ENCODE measurements around the gene FAM120B.

FAM120B gene

GRCh38 chr6:170270984-170271593 lies 35.5 kb upstream of the FAM120B start:
- DNase-seq (ENCODE audit: low read depth, low spot score): no peak
- H3K27ac ChIP-seq: no peak overlapping the region

- DNase-seq (ENCODE audit: low read depth, low spot score): no peak
- no peak overlapping the region for H3K27ac ChIP-seq
Measured at GRCh38 chr6:170271771-170272314, 34.7 kb upstream of the FAM120B start.

GRCh38 chr6:170272341-170273065 lies 34.1 kb upstream of the FAM120B start:
- DNase-seq (ENCODE audit: low read depth, low spot score): no peak
- H3K27ac ChIP-seq: no peak overlapping the region

- H3K27ac ChIP-seq: no peak overlapping the region
- DNase-seq (ENCODE audit: low read depth, low spot score): no peak
Measured at GRCh38 chr6:170273191-170273590, 33.4 kb upstream of the FAM120B start.

- no peak for DNase-seq (ENCODE audit: low read depth, low spot score)
- H3K27ac ChIP-seq: no peak overlapping the region
Measured at GRCh38 chr6:170273681-170274080, 32.9 kb upstream of the FAM120B start.

GRCh38 chr6:170274713-170275560 lies 31.6 kb upstream of the FAM120B start:
- H3K27ac ChIP-seq: no peak overlapping the region
- DNase-seq (ENCODE audit: low read depth, low spot score): no peak

- no peak for DNase-seq (ENCODE audit: low read depth, low spot score)
- no peak overlapping the region for H3K27ac ChIP-seq
Measured at GRCh38 chr6:170276369-170277057, 30.0 kb upstream of the FAM120B start.

GRCh38 chr6:170277893-170278742 lies 28.4 kb upstream of the FAM120B start:
- no peak overlapping the region for H3K27ac ChIP-seq
- no peak for DNase-seq (ENCODE audit: low read depth, low spot score)

- DNase-seq (ENCODE audit: low read depth, low spot score): no peak
- no peak overlapping the region for H3K27ac ChIP-seq
Measured at GRCh38 chr6:170278743-170279094, 27.8 kb upstream of the FAM120B start.

- no peak overlapping the region for H3K27ac ChIP-seq
- DNase-seq (ENCODE audit: low read depth, low spot score): no peak
Measured at GRCh38 chr6:170279426-170279825, 27.1 kb upstream of the FAM120B start.

- no peak overlapping the region for H3K27ac ChIP-seq
- no peak for DNase-seq (ENCODE audit: low read depth, low spot score)
Measured at GRCh38 chr6:170279977-170280688, 26.4 kb upstream of the FAM120B start.

GRCh38 chr6:170280689-170281045 lies 25.9 kb upstream of the FAM120B start:
- H3K27ac ChIP-seq: no peak overlapping the region
- no peak for DNase-seq (ENCODE audit: low read depth, low spot score)

GRCh38 chr6:170281331-170282292 lies 24.9 kb upstream of the FAM120B start:
- no peak for DNase-seq (ENCODE audit: low read depth, low spot score)
- H3K27ac ChIP-seq: no peak overlapping the region

- no peak for DNase-seq (ENCODE audit: low read depth, low spot score)
- H3K27ac ChIP-seq: no peak overlapping the region
Measured at GRCh38 chr6:170282512-170283158, 23.9 kb upstream of the FAM120B start.

- DNase-seq (ENCODE audit: low read depth, low spot score): no peak
- H3K27ac ChIP-seq: no peak overlapping the region
Measured at GRCh38 chr6:170283212-170284081, 23.1 kb upstream of the FAM120B start.

GRCh38 chr6:170284126-170284773 lies 22.3 kb upstream of the FAM120B start:
- no peak overlapping the region for H3K27ac ChIP-seq
- DNase-seq (ENCODE audit: low read depth, low spot score): no peak
